Activated CD4-positive, CD25-positive, alpha-beta regulatory T cell treated with anti-CD3 and anti-CD28 coated beads, Interleukin-2, amount 50 U/mL, for 16 hours (primary cell): Measurements from ENCODE around the gene MFF.
"Not testable (repeated sequence)": the region's sequence is repeated elsewhere in the genome, so short reads cannot be mapped to it uniquely, and the experiment has no call there.

Experiments
- DNase-seq: peaks from one replicate; pipeline ENCODE4 v3.0.0-alpha.2; 2020; ENCODE audit warnings: low read depth, low spot score

The MFF gene

GRCh38 chr2:227335713-227336112, 10.7 kb downstream of the MFF start:
- DNase-seq, result no peak

- no peak for DNase-seq
Measured at GRCh38 chr2:227337442-227337841, 12.4 kb downstream of the MFF start.

DNA sequence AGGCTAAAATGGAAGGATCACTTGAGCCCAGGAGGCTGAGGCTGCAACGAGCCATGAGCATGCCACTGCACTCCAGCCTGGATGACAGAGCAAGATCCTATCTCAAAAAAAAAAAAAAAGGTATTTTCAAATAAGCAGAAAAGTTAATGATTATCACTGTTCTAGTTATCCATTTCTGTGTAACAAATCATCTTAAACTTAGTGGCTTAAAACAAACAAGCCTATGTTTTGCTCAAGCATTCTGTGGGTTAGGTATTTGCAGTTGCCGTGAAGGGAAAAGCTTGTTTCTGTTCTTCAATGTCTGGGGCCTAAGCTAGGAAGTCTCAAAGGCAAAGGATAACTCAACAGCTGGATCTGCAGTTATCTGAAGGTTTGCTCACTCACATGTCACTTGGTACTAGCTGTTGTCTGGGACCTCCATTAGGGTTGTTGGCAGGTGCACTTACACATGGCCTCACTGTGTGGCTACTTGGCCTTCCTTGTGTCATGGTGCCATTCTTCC, 14.1 kb downstream of the MFF start:
- no peak for DNase-seq

- DNase-seq, result no peak
Measured at GRCh38 chr2:227340106-227340505, 15.1 kb downstream of the MFF start.

GRCh38 chr2:227341553-227341952, 16.5 kb downstream of the MFF start:
- DNase-seq, result no peak

DNA sequence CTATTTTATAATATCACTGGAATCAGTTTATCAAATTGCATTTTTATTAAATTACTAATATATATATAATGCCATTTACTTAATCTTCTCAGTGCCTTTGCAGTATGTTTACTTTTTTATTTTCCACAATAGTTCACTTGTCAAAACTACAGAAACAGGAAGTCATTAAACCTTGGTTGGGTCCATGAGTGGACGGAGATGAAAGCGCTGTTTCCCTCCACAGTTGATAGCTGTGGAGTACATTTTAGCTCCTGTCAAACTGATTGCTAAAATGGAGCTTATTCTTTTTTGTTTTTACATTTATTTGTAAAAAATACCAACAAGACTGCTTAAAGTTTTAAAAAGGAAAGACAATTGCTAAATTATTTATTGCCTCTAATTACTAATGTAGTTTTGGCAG, 19.2 kb downstream of the MFF start:
- no peak for DNase-seq

- no peak for DNase-seq
Measured at GRCh38 chr2:227347117-227347516, 22.1 kb downstream of the MFF start.

DNA sequence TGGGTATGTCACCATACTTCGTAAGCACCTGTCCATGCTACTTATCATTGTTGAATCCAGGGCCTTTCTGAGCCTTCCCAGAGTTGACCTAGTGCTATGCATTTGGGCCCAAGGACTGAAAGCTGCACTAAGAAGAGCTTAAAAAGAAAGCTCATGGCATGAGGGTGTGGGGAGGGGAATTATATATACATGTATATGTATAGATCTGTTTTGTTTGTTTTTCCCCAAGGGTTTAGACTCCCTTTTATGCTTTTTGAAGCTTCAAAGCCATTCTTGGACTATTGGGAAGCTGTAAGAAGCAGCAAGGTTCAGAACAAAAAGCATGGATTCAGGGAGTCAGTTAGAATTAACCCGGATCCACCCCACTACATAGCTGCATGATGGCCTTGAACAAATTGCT, 23.3 kb downstream of the MFF start:
- no peak for DNase-seq

- no peak for DNase-seq
Measured at GRCh38 chr2:227349989-227350612, 25.1 kb downstream of the MFF start.

DNA sequence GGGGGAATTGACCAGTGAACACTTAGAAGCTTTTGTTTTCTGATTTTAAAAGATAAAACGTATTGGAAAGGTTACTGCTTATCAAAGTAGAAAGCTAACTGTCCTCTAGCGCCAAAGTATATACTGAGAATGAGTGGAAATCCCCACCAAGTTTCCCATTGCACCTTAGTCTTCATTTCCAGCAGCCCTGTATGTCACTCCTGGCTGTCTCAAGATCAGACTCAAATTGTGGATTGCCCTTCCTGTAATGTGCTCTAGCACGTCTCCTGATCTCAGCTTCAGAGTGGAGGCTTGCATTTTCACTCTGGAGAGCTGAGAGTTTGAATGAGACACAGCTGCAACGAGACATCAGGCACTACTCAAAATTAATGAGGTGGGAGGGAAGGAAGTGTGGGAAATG, 26.6 kb downstream of the MFF start:
- no peak for DNase-seq

DNA sequence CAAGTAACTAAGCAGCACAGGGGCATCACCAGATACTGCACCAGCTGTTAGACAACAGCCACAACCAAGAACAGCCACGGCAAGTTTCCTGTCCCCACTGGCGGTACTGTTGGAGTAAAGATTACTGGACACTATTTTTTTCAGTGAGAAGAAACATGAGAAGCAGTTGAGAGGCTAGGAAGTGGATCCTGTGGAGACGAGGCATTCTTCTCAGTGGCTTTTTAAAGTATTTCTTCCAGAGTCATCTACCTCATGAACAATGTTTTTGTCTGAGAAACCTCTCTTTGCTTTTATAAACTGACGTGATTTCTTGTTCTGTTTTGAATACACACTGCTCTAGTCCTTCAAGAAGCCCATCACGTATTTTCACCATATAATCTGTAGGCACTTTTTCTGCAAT, 35.3 kb downstream of the MFF start:
- DNase-seq, result no peak

DNA sequence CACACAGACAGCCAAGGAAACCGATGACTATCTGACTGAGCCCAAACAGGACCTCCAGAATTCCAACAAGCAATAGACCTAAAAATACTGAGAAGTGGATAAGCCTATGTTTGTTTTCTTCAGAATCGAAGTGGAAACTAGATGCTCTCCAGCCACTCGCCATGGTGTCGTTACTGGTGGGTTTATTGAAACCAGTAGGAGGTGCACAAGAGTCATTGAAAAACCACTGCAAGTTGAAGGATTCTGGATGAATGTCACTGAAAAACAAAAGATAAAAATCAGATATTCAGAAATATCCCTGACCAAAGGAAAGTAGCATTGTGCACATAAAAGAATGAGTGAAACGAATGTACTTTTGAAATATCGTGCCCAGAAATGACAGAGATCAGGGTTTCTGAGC, 38.7 kb downstream of the MFF start:
- DNase-seq, result no peak

DNA sequence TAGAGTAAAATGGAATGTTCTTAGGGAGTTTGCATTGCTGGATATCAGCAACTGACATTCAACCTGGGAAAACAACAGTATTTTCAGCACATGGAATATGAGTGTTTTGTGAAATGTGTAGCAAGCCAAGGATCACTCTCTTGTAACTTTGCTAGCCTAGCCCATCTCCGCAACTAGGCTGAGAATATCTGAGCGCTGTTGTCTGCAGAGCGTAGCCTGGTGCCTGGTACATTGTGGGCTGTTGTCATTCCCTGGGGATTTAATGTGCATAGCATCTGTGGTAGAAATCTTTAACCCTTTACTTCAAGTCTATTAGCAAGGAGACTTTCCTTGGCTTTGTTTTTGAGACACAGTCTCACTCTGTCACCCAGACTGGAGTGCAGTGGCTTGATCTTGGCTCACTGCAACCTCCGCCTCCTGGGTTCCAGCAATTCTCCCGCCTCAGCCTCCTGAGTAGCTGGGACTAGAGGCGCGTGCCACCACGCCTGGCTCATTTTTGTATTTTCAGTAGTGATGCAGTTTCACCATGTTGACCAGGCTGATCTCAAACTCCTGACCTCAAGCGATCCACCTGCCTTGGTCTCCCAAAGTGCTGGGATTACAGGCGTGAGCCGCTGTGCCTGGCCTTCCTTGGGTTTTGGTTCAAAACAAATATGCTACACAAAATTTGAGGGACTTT, 39.7 kb downstream of the MFF start:
- not testable (repeated sequence) for DNase-seq

DNA sequence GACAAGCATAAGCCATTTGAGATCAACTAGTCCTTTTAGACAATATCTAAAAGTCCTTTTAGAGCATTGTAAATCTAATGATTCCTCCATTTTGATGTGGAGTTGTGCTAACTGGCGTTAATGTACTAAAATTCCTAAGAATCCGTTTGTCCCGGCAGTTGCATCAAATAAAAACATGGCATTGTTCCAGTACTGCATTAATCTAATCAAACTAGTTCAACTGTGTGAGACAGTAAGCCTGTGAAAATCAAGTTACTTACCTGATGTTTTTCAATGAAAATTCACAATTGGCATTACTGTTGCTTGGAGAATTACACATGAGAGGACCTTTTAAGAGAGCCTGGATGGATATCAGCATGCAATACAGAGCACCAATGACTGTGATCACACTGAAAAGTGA, 40.8 kb downstream of the MFF start:
- no peak for DNase-seq

- no peak for DNase-seq
Measured at GRCh38 chr2:227366769-227367426, 41.8 kb downstream of the MFF start.

GRCh38 chr2:227367427-227367795, 42.4 kb downstream of the MFF start:
- no peak for DNase-seq

GRCh38 chr2:227368574-227368973, 43.5 kb downstream of the MFF start:
- DNase-seq, result no peak

DNA sequence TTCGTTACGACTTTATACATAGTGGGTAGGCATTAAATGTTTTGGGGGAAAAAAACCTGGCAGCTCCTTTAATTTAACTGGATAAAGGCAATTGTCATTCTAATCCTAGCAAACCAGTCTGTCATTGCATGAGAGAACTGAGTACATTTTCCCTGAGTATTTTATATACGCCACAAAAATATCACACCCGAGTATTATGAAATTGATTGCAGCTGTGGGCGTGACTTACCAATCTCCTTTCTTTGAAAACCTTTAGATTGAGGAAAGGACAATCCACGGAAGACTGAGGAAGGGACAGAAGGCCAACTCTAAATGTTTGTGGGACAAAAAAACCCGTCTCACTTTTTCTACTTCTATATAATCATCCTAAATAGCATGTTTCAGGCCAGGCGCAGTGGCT, 45.0 kb downstream of the MFF start:
- DNase-seq, result no peak

GRCh38 chr2:227370791-227371312, 45.8 kb downstream of the MFF start:
- DNase-seq, result no peak

GRCh38 chr2:227373389-227373788, 48.3 kb downstream of the MFF start:
- no peak for DNase-seq

DNA sequence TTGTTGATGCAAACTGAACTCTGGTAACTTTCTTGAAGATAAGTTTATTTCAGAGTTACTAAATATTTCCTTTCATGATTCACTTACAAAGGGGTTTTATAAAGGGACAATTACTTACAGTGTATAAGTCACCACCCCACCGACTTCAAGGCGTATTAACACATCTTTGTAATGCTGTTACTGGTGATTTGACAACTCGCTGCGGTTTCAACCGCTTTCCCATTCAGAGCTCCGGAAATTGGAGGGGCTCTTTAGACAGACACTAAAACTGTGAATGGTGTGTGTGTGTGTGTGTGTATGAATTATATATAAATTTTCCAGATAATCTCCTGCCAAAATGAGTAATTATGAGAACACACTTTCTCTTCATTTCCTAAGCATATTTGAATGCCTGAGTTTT, 49.1 kb downstream of the MFF start:
- no peak for DNase-seq

- no peak for DNase-seq
Measured at GRCh38 chr2:227376656-227377396, 51.8 kb downstream of the MFF start.
